Gastrocnemius medialis (tissue), 4 donors: ENCODE results near the gene SDK2.

Experiments
- POLR2A ChIP-seq, 2 donors: fragments of 450-650 bp; IDR thresholded peaks; one replicate each; pipeline ENCODE4 v1.6.1; 2017; ENCODE audit warnings: antibody characterized with exemption in 2 of 2, mild to moderate bottlenecking in 2 of 2, moderate library complexity in 2 of 2
- TF ChIP-seq, protein P1 (sequence below), 5 experiments: fragments of 450-650 bp in 3 of 5; fragments of 200-600 bp in 2 of 5; sonication (generic) in 2 of 5; IDR thresholded peaks in 4 of 5; conservative IDR thresholded peaks in 1 of 5; 1 replicate in 4 of 5; 2 replicates in 1 of 5; pipeline ENCODE4 v1.5.1; 2016 to 2019; ENCODE audit warnings: antibody characterized with exemption in 5 of 5, mild to moderate bottlenecking in 3 of 5, moderate library complexity in 3 of 5

DNA sequence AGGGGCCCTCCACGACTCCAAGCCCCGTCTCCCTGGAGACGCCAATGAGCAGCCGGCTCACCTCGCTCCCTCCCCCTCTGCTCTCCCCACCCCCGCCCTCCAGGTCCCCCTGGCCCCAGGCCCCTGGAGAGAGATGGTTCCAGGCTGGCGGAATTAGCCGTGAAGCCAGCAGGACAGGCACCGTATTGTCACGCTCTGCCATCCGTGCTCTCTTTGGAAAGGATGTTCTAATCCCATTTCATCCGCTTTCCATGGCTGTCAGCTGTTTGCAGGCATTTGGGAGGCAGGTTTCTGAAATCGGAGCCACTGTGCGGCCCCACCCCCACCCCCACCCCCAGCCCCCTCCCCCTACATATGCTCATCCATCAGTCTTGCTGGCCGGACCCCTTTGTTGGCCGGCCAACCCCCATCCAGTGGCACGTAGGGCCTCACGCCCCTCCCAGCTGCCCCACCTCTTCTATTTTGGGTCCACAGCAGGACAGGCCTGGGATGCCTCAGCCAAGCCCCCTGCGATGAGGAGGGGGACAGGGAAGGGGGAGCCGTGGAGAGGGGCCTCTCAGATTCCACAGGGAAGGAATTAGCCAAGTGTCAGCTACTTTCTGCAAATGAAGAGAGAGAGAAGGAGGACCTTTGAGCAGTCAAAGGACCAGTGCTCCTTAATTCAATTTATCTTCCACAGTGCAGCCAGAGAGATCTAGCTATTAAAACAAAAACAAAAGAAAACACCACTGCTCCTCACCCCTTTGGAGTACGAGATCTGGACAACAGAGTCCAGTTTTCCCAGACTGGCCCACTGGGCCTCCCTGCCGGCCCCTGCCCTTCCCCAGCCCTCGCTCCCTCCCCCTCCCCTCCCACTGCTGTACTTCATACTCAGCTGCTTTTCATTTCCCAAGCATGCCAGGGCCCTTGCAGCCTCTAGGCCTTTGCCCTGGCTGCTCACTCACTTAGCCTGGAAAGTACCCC is 30.7 kb downstream of the SDK2 start:
- TF ChIP-seq, protein P1, sequence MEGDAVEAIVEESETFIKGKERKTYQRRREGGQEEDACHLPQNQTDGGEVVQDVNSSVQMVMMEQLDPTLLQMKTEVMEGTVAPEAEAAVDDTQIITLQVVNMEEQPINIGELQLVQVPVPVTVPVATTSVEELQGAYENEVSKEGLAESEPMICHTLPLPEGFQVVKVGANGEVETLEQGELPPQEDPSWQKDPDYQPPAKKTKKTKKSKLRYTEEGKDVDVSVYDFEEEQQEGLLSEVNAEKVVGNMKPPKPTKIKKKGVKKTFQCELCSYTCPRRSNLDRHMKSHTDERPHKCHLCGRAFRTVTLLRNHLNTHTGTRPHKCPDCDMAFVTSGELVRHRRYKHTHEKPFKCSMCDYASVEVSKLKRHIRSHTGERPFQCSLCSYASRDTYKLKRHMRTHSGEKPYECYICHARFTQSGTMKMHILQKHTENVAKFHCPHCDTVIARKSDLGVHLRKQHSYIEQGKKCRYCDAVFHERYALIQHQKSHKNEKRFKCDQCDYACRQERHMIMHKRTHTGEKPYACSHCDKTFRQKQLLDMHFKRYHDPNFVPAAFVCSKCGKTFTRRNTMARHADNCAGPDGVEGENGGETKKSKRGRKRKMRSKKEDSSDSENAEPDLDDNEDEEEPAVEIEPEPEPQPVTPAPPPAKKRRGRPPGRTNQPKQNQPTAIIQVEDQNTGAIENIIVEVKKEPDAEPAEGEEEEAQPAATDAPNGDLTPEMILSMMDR (IDR thresholded peaks at IDR 0.05 in 4 of 5, conservative IDR thresholded peaks at IDR 0.05 in 1 of 5) = no peak
- no peak for TF ChIP-seq POLR2A (IDR thresholded peaks at IDR 0.05)
